SIG-M5 (cell line): Measurements from ENCODE around the gene EP400.
A peak's percentile ranks its signal among the peaks of the same experiment; 100 is the strongest.
"Not testable (repeated sequence)": the region's sequence is repeated elsewhere in the genome, so short reads cannot be mapped to it uniquely, and the experiment has no call there.

Experiments used
- DNase-seq: peaks from one replicate; lab custom pipeline; 2025; lab: John Stamatoyannopoulos, UW

The EP400 gene

GRCh38 chr12:132068250-132068649, 118.5 kb downstream of the EP400 start:
- no peak for DNase-seq

GRCh38 chr12:132069336-132069985, 119.7 kb downstream of the EP400 start:
- no peak for DNase-seq

- DNase-seq = no peak
These were observed 120.6 kb downstream of the EP400 start for GRCh38 chr12:132070298-132070697.

- no peak for DNase-seq
These were observed 121.5 kb downstream of the EP400 start for GRCh38 chr12:132071040-132071810.

- no peak for DNase-seq
These were observed 122.2 kb downstream of the EP400 start for GRCh38 chr12:132071830-132072384.

GRCh38 chr12:132074216-132074615, 124.5 kb downstream of the EP400 start:
- DNase-seq = no peak

- no peak for DNase-seq
These were observed 125.4 kb downstream of the EP400 start for GRCh38 chr12:132075026-132075713.

- DNase-seq = no peak
These were observed 126.2 kb downstream of the EP400 start for GRCh38 chr12:132075714-132076553.

GRCh38 chr12:132076711-132077110, 127.0 kb downstream of the EP400 start:
- DNase-seq = no peak

- no peak for DNase-seq
These were observed 127.8 kb downstream of the EP400 start for GRCh38 chr12:132077322-132078100.

GRCh38 chr12:132078190-132078589, 128.4 kb downstream of the EP400 start:
- DNase-seq = no peak

GRCh38 chr12:132079200-132079599, 129.5 kb downstream of the EP400 start:
- no peak for DNase-seq

- no peak for DNase-seq
These were observed 130.0 kb downstream of the EP400 start for GRCh38 chr12:132079695-132080094.

GRCh38 chr12:132080515-132080914, 130.8 kb downstream of the EP400 start:
- not testable (repeated sequence) for DNase-seq

- DNase-seq = no peak
These were observed 131.7 kb downstream of the EP400 start for GRCh38 chr12:132081423-132081822.

- DNase-seq = no peak
These were observed 133.8 kb downstream of the EP400 start for GRCh38 chr12:132083614-132083940.

- peak; percentile 47 for DNase-seq
These were observed 134.3 kb downstream of the EP400 start for GRCh38 chr12:132083941-132084620.

- DNase-seq = no peak
These were observed 135.0 kb downstream of the EP400 start for GRCh38 chr12:132084621-132085290.

GRCh38 chr12:132085291-132085635, 135.5 kb downstream of the EP400 start:
- no peak for DNase-seq

- no peak for DNase-seq
These were observed 139.7 kb downstream of the EP400 start for GRCh38 chr12:132089407-132089910.
